ENCODE data around the gene GUCA2B.

GUCA2B gene

GRCh38 chr1:42178249-42178648 is 25.0 kb downstream of the GUCA2B start:
- TF ChIP-seq, protein P1, sequence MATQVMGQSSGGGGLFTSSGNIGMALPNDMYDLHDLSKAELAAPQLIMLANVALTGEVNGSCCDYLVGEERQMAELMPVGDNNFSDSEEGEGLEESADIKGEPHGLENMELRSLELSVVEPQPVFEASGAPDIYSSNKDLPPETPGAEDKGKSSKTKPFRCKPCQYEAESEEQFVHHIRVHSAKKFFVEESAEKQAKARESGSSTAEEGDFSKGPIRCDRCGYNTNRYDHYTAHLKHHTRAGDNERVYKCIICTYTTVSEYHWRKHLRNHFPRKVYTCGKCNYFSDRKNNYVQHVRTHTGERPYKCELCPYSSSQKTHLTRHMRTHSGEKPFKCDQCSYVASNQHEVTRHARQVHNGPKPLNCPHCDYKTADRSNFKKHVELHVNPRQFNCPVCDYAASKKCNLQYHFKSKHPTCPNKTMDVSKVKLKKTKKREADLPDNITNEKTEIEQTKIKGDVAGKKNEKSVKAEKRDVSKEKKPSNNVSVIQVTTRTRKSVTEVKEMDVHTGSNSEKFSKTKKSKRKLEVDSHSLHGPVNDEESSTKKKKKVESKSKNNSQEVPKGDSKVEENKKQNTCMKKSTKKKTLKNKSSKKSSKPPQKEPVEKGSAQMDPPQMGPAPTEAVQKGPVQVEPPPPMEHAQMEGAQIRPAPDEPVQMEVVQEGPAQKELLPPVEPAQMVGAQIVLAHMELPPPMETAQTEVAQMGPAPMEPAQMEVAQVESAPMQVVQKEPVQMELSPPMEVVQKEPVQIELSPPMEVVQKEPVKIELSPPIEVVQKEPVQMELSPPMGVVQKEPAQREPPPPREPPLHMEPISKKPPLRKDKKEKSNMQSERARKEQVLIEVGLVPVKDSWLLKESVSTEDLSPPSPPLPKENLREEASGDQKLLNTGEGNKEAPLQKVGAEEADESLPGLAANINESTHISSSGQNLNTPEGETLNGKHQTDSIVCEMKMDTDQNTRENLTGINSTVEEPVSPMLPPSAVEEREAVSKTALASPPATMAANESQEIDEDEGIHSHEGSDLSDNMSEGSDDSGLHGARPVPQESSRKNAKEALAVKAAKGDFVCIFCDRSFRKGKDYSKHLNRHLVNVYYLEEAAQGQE (IDR thresholded peaks at IDR 0.05; ENCODE audit: insufficient read depth in 1 of 2, low read depth in 2 of 2, low read length in 2 of 2) = no peak
- no peak for TF ChIP-seq POLR2AphosphoS5 (IDR thresholded peaks at IDR 0.05; ENCODE audit: low read depth, low read length)
- no peak for TF ChIP-seq SIN3A (IDR thresholded peaks at IDR 0.05; ENCODE audit: borderline replicate concordance, insufficient read depth, low read length)
- TF ChIP-seq FOXP2 (optimal IDR thresholded peaks at IDR 0.05; ENCODE audit: borderline replicate concordance, extremely low read depth, extremely low read length, insufficient read depth) = no peak
- TF ChIP-seq TAF1 (IDR thresholded peaks at IDR 0.05; ENCODE audit: borderline replicate concordance, insufficient read depth, low read length) = no peak

- TF ChIP-seq, protein P1 (IDR thresholded peaks at IDR 0.05; ENCODE audit: insufficient read depth in 1 of 2, low read depth in 2 of 2, low read length in 2 of 2) = no peak
- TF ChIP-seq POLR2AphosphoS5 (IDR thresholded peaks at IDR 0.05; ENCODE audit: low read depth, low read length) = no peak
- TF ChIP-seq SIN3A (IDR thresholded peaks at IDR 0.05; ENCODE audit: borderline replicate concordance, insufficient read depth, low read length) = no peak
- TF ChIP-seq FOXP2 (optimal IDR thresholded peaks at IDR 0.05; ENCODE audit: borderline replicate concordance, extremely low read depth, extremely low read length, insufficient read depth) = no peak
- TF ChIP-seq TAF1 (IDR thresholded peaks at IDR 0.05; ENCODE audit: borderline replicate concordance, insufficient read depth, low read length) = no peak
Measured at GRCh38 chr1:42179275-42179674, 26.1 kb downstream of the GUCA2B start.

- no peak for TF ChIP-seq POLR2AphosphoS5 (IDR thresholded peaks at IDR 0.05; ENCODE audit: low read depth, low read length)
- TF ChIP-seq TAF1 (IDR thresholded peaks at IDR 0.05; ENCODE audit: borderline replicate concordance, insufficient read depth, low read length) = no peak
- TF ChIP-seq, protein P1 (IDR thresholded peaks at IDR 0.05; ENCODE audit: insufficient read depth in 1 of 2, low read depth in 2 of 2, low read length in 2 of 2) = no peak
- no peak for TF ChIP-seq FOXP2 (optimal IDR thresholded peaks at IDR 0.05; ENCODE audit: borderline replicate concordance, extremely low read depth, extremely low read length, insufficient read depth)
- TF ChIP-seq SIN3A (IDR thresholded peaks at IDR 0.05; ENCODE audit: borderline replicate concordance, insufficient read depth, low read length) = no peak
Measured at GRCh38 chr1:42179900-42180329, 26.7 kb downstream of the GUCA2B start.

- TF ChIP-seq FOXP2 (optimal IDR thresholded peaks at IDR 0.05; ENCODE audit: borderline replicate concordance, extremely low read depth, extremely low read length, insufficient read depth) = no peak
- TF ChIP-seq, protein P1 (IDR thresholded peaks at IDR 0.05; ENCODE audit: insufficient read depth in 1 of 2, low read depth in 2 of 2, low read length in 2 of 2) = no peak
- no peak for TF ChIP-seq SIN3A (IDR thresholded peaks at IDR 0.05; ENCODE audit: borderline replicate concordance, insufficient read depth, low read length)
- TF ChIP-seq POLR2AphosphoS5 (IDR thresholded peaks at IDR 0.05; ENCODE audit: low read depth, low read length) = no peak
- TF ChIP-seq TAF1 (IDR thresholded peaks at IDR 0.05; ENCODE audit: borderline replicate concordance, insufficient read depth, low read length) = no peak
Measured at GRCh38 chr1:42181687-42182086, 28.5 kb downstream of the GUCA2B start.

Measured in PFSK-1 (cell line).